HL-60 (cell line): ENCODE data around the gene NEURL2.

Source experiments
- DNase-seq, 2 experiments: peaks; one replicate each; pipeline ENCODE4 v3.0.0-alpha.2; 2010 to 2020; ENCODE audit warnings: low read depth in 1 of 2, low spot score in 1 of 2
- H3K27ac ChIP-seq: fragments of 250-450 bp; sonication (Bioruptor Pico); replicated peaks from 2 replicates; pipeline ENCODE4 v1.5.1; 2020; ENCODE audit warnings: mild to moderate bottlenecking, moderate library complexity
- H3K27me3 ChIP-seq: fragments of 250-450 bp; sonication (Bioruptor Pico); 2 replicates; pipeline ENCODE4 v1.5.1; 2021; ENCODE audit warnings: mild to moderate bottlenecking, moderate library complexity; ENCODE audit not compliant: insufficient read depth, poor library complexity, severe bottlenecking
- H3K4me3 ChIP-seq: replicated peaks from 2 replicates; pipeline ENCODE4 v1.5.1; 2011; ENCODE audit warnings: mild to moderate bottlenecking, control low read depth, low read length; ENCODE audit not compliant: insufficient read depth
- GABPA ChIP-seq: IDR thresholded peaks from 2 replicates; pipeline ENCODE4 v1.6.1; 2012; ENCODE audit warnings: low read depth
- POLR2AphosphoS5 ChIP-seq: IDR thresholded peaks from 2 replicates; pipeline ENCODE4 v1.6.1; 2012; ENCODE audit warnings: low read depth
- SPI1 ChIP-seq: IDR thresholded peaks from 2 replicates; pipeline ENCODE4 v1.6.1; 2012; ENCODE audit warnings: low read depth, mild to moderate bottlenecking, borderline replicate concordance
- TF ChIP-seq, protein P1 (sequence below): IDR thresholded peaks from one replicate; pipeline ENCODE4 v1.5.1; 2011; ENCODE audit warnings: low read length, control low read depth, inconsistent platforms; ENCODE audit not compliant: insufficient read depth
- TF ChIP-seq, protein P2 (sequence below): IDR thresholded peaks from 2 replicates; pipeline ENCODE4 v1.6.1; 2012; ENCODE audit warnings: low read depth; ENCODE audit not compliant: insufficient replicate concordance

The NEURL2 gene

DNA sequence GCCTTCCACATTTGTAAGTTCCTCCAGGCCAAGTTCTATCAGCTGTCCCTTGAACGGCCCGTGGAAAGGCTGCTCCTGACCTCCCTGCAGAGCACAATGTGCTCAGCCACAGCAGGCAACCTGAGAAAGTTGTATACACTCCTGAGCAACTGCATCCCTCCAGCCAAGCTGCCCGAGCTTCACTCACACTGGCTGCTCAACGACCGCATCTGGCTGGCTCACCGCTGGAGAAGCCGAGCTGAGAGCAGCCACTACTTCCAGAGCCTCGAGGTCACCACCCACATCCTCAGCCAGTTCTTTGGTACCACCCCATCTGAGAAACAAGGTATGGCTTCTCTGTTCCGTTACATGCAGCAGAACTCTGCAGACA, 7.9 kb downstream of the NEURL2 start:
- no peaks in the 10 kb centered on the region for H3K27me3 ChIP-seq
- no peak overlapping the region for H3K4me3 ChIP-seq
- H3K27ac ChIP-seq = no peak overlapping the region
- no peak for TF ChIP-seq POLR2AphosphoS5
- TF ChIP-seq, protein P1, sequence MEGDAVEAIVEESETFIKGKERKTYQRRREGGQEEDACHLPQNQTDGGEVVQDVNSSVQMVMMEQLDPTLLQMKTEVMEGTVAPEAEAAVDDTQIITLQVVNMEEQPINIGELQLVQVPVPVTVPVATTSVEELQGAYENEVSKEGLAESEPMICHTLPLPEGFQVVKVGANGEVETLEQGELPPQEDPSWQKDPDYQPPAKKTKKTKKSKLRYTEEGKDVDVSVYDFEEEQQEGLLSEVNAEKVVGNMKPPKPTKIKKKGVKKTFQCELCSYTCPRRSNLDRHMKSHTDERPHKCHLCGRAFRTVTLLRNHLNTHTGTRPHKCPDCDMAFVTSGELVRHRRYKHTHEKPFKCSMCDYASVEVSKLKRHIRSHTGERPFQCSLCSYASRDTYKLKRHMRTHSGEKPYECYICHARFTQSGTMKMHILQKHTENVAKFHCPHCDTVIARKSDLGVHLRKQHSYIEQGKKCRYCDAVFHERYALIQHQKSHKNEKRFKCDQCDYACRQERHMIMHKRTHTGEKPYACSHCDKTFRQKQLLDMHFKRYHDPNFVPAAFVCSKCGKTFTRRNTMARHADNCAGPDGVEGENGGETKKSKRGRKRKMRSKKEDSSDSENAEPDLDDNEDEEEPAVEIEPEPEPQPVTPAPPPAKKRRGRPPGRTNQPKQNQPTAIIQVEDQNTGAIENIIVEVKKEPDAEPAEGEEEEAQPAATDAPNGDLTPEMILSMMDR = no peak
- no peak for TF ChIP-seq SPI1
- TF ChIP-seq, protein P2, sequence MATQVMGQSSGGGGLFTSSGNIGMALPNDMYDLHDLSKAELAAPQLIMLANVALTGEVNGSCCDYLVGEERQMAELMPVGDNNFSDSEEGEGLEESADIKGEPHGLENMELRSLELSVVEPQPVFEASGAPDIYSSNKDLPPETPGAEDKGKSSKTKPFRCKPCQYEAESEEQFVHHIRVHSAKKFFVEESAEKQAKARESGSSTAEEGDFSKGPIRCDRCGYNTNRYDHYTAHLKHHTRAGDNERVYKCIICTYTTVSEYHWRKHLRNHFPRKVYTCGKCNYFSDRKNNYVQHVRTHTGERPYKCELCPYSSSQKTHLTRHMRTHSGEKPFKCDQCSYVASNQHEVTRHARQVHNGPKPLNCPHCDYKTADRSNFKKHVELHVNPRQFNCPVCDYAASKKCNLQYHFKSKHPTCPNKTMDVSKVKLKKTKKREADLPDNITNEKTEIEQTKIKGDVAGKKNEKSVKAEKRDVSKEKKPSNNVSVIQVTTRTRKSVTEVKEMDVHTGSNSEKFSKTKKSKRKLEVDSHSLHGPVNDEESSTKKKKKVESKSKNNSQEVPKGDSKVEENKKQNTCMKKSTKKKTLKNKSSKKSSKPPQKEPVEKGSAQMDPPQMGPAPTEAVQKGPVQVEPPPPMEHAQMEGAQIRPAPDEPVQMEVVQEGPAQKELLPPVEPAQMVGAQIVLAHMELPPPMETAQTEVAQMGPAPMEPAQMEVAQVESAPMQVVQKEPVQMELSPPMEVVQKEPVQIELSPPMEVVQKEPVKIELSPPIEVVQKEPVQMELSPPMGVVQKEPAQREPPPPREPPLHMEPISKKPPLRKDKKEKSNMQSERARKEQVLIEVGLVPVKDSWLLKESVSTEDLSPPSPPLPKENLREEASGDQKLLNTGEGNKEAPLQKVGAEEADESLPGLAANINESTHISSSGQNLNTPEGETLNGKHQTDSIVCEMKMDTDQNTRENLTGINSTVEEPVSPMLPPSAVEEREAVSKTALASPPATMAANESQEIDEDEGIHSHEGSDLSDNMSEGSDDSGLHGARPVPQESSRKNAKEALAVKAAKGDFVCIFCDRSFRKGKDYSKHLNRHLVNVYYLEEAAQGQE = no peak
- TF ChIP-seq GABPA = no peak
- DNase-seq = no peak

DNA sequence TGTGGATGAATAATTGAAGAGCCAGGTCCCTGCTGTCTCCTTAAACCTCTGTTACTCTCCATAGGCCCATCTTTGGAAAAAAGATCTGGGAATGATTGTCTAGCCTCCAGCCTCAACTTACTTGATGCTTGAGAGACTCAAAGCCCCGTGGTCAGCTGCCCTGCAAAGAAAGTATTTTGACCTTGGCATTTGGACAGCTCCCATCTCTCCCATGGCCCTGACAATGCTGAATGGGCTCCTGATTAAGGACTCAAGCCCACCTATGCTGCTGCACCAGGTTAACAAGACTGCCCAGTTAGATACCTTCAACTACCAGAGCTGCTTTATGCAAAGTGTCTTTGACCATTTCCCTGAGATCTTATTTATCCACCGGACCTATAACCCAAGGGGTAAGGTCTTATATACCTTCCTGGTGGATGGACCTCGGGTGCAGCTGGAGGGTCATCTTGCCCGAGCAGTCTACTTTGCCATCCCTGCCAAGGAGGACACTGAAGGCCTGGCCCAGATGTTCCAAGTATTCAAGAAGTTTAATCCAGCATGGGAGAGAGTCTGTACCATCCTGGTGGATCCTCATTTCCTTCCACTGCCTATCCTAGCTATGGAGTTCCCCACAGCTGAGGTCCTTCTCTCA, 8.4 kb downstream of the NEURL2 start:
- no peak overlapping the region for H3K4me3 ChIP-seq
- H3K27me3 ChIP-seq = no peaks in the 10 kb centered on the region
- H3K27ac ChIP-seq = no peak overlapping the region
- no peak for DNase-seq
- no peak for TF ChIP-seq GABPA
- TF ChIP-seq, protein P2 = peak; percentile 54

DNA sequence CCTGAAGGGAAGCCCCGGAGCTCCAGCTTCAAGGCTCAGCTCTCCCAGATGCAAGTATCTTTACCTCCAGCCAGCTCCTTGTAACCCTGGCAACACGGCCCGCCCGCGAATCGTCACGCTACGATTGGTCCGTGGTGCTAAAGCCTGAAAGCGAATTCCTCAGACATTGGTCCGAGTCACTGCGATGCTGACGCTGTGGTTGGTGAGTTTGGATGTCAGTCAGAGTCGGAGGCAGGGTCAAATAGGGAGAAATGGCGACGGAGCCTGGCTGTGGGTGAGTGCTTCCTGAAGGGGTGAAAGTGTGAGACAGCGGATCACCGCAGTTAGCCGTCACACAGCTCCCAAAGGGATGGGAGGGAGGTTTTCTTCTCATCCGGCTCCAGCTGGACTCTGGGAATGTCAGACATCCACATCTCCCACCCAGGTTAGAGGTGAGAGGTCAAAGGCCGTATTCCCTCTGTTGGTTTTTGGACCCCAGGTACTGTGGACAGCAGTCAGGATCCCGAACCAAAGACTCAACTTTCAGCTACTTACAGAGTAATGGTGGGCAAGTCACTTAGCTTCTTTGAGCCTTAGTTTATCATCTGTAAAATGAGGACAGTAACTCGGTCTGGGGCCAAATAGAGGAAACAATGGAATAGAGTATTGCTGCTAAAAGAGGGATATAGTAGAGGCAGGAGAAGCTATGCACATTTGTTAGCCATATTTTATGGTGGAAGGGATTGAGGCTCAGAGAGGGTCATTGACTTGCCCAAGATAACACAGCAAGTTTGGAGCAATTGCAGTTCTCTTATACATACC, 9.8 kb downstream of the NEURL2 start, which contains the start of gene ZSWIM1:
ZSWIM1 (plus strand) TSS at position 240 of the 801 bp plus-strand sequence. CDS start 1,366 bp downstream, outside the sequence.
- TF ChIP-seq GABPA (no peak), SPI1 (no peak), POLR2AphosphoS5 (peak; percentile 92)
- TF ChIP-seq, protein P1 = no peak
- TF ChIP-seq, protein P2 = peak; percentile 81
- DNase-seq = peak; percentile 99 to 100
- peak within 1 kb of the TSS; percentile 68 for H3K27ac ChIP-seq
- peak within 1 kb of the TSS; percentile 62 for H3K4me3 ChIP-seq
- no peaks in the 10 kb centered on the region for H3K27me3 ChIP-seq
